DMS114 treated with DMSO at 0.1 percent for 48 hours (cell line): ENCODE measurements around the gene SDR42E2.
"Not testable (repeated sequence)": the region's sequence is repeated elsewhere in the genome, so short reads cannot be mapped to it uniquely, and the experiment has no call there.

Source experiments
- DNase-seq: peaks from one replicate; lab custom pipeline; 2025; ENCODE audit not compliant: unreplicated experiment; lab: John Stamatoyannopoulos, UW

SDR42E2 gene

GRCh38 chr16:22161401-22161800, 905 bp upstream of the SDR42E2 start:
- no peak for DNase-seq

GRCh38 chr16:22162656-22163009, 327 bp downstream of the SDR42E2 start:
- no peak for DNase-seq

- DNase-seq: no peak
Observed at GRCh38 chr16:22163806-22164205, 1.5 kb downstream of the SDR42E2 start.

GRCh38 chr16:22164482-22164881, 2.2 kb downstream of the SDR42E2 start:
- DNase-seq: no peak

GRCh38 chr16:22165508-22166285, 3.4 kb downstream of the SDR42E2 start:
- no peak for DNase-seq

- DNase-seq: no peak
Observed at GRCh38 chr16:22171953-22172352, 9.6 kb downstream of the SDR42E2 start.

GRCh38 chr16:22172642-22173041, 10.3 kb downstream of the SDR42E2 start:
- DNase-seq: not testable (repeated sequence)

- no peak for DNase-seq
Observed at GRCh38 chr16:22174642-22175041, 12.3 kb downstream of the SDR42E2 start.

- no peak for DNase-seq
Observed at GRCh38 chr16:22177968-22178930, 15.9 kb downstream of the SDR42E2 start.

- DNase-seq: no peak
Observed at GRCh38 chr16:22181426-22181825, 19.1 kb downstream of the SDR42E2 start.

- DNase-seq: no peak
Observed at GRCh38 chr16:22181843-22182242, 19.5 kb downstream of the SDR42E2 start.

- DNase-seq: no peak
Observed at GRCh38 chr16:22183335-22183734, 21.0 kb downstream of the SDR42E2 start.

GRCh38 chr16:22183901-22184614, 21.8 kb downstream of the SDR42E2 start:
- no peak for DNase-seq

GRCh38 chr16:22184615-22184968, 22.3 kb downstream of the SDR42E2 start:
- no peak for DNase-seq

GRCh38 chr16:22186517-22186916, 24.2 kb downstream of the SDR42E2 start:
- no peak for DNase-seq

- DNase-seq: no peak
Observed at GRCh38 chr16:22188267-22188594, 25.9 kb downstream of the SDR42E2 start.

GRCh38 chr16:22188595-22189442, 26.5 kb downstream of the SDR42E2 start:
- peak; percentile 67 for DNase-seq

- no peak for DNase-seq
Observed at GRCh38 chr16:22189473-22190080, 27.3 kb downstream of the SDR42E2 start.

GRCh38 chr16:22190081-22190775, 27.9 kb downstream of the SDR42E2 start:
- DNase-seq: peak; percentile 98
